HG02970 (cell line): ENCODE results near the gene CXCR6.

ENCODE experiments used
- ATAC-seq: cut with Tn5 transposase; IDR thresholded peaks from one replicate; pipeline ENCODE4 v1.9.1; 2021; ENCODE audit warnings: mild to moderate bottlenecking, moderate library complexity, moderate number of reproducible peaks; ENCODE audit not compliant: unreplicated experiment, low FRiP score

The CXCR6 gene

DNA sequence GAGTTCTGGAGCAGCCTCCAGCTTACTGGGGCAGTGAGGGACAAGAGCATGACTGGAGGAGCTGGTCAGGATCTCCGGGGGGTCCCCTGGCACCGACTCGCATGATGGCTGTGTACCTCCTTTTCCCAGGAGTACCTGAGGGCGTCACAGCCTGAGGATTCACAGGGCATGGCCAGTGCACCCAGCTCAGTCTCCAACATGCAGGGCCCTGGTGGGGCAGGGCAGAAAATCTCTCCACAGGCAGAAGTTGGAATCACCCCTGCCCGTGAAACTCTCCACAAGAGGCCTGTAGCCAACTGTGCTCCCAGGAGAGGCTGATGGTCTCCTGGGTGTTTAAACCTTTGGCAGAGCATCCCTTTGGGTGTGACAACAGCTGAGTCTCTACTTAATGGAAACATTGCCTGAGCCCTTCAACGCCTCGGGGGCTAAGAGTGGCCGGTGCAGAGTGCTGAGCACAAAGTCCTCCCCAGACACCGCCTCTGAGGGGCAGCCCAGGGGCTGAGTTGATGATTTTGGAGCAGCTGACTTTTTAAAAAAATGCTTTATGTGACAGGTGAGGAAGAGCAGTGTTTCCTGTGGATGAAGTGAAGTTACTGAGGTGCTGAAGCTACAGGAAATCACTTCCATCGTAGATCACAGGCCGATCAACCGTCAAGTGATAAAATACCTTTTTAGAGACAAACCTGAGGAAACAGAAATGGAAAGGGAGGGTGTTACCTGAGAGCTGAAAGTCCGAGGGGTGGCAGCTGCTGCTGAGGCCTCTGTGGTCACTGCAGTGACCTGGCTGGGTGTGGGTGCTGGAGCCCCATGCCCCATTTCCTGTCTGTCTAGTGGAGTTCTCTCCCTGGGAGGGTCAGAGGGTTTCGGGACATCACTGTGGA lies 21.9 kb upstream of the CXCR6 start:
- ATAC-seq = no peak

- no peak for ATAC-seq
Observed at GRCh38 chr3:45922039-45922326, 21.3 kb upstream of the CXCR6 start.

DNA sequence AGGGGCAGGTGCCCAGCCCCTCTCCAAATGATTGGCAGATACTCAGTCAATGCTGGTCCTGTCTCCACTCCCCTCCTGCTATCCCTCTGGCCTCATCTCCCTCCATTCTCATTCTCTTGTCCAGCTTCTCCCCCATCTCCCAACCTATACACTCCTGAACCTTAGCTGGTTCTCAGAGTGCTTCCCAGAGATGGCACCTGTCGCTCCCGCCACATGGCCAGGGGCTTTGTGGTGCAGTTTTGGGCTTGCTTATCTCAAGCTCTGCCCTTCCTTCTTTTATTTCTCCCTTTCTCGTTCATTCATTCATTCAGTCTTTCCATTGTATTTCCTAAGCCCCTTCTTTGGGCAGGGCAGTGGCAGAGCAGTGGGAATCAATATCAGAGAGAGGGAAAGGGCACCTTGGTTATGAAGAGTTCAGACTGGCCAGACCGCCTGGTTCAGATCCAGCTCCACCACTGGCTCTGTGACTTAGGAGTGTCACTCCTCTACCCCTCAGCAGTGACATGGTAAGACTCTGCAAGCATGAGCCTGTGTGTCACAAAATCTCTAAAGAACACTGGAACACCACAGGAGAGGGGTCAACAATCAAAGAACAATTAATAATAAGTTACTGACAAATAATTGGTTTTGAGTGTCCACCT lies 20.2 kb upstream of the CXCR6 start:
- no peak for ATAC-seq

- no peak for ATAC-seq
Observed at GRCh38 chr3:45923755-45924154, 19.5 kb upstream of the CXCR6 start.

DNA sequence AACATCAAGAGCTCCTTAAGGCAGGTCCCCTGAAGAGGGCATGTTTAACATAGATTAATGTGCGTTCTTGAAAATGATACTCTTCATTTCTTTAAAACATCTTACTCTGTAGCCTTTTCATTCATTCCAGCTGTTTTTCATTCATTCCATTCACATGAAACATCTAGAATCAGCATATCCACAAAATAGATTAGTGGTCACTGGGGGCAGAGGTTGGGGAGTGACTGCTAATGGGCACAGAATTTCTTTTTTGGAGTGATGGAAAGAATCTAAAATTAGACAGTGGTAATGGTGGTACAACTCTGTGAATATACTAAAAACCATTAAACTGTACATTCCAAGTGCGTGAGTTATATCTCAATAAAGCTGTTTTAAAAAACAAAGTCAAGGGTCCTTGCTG lies 15.4 kb upstream of the CXCR6 start:
- ATAC-seq = no peak

DNA sequence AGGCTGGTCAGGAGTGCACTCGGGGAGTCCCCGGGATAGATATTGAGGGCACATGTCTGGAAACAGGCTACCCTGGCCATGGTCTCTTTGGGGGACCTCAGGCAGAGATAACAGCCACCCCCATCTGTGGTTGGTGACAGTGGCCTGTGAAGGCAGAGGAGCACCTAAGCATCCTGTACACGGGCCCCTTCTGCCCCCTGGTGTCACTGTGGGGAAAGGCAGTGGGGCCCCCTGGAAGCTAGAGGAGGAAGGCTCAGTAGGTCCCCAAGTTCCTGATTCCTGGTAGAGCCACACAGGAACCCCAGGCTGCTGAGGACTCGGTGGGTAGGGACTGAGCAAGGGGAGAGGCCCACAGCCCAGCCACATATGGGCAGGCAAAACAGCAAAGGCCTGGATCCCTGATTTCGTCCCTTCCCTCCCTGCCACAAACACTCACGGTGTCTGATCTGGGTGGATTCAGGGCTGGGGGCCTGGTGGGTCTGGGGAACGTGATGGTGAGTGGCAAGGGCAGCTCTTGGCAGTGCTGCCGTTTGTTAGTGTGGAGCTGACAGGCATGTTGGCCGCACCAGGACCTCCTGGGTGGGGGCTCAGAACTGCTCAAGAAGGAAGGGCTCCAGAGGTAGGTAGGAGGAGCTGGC lies 14.1 kb upstream of the CXCR6 start:
- no peak for ATAC-seq

DNA sequence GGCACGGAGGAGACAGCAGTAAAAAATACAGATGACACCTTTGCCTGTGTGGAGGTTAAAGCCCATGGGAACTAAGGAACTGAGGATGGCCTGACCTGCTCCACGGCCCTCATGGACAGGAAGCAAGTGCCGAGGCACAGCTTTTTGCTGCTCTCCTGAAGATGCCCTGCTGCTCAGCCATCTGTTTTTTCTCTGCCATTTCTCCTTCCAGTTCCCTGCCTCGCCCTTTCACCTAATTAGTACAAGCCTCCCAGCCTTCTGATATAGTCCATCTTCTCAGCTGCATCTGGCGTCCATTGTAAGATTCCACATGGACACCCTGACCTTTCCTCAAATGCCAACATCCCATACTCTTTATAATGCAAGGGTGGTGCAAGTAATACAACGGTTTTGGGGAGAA lies 11.8 kb upstream of the CXCR6 start:
- no peak for ATAC-seq

DNA sequence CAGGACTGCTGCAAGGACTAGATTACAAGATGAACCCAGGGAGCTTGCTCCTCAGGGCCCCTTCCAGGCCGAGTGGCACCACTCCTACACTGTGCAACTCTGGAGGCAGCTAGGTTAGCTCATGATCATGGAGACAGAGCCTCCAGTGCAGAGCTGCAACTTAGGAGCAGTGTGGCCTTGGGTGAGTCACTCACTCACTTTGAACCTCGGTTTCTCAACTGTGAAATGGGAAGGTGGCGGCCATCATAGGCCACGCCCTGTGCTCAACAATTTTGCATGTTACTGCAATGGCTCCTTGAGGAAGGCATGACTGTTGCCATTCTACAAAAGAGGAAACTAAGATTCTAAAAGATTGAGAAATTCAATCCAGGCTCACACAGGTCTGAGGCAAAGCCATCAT lies 11.2 kb upstream of the CXCR6 start:
- no peak for ATAC-seq

GRCh38 chr3:45933591-45933990 lies 9.7 kb upstream of the CXCR6 start:
- ATAC-seq = no peak

DNA sequence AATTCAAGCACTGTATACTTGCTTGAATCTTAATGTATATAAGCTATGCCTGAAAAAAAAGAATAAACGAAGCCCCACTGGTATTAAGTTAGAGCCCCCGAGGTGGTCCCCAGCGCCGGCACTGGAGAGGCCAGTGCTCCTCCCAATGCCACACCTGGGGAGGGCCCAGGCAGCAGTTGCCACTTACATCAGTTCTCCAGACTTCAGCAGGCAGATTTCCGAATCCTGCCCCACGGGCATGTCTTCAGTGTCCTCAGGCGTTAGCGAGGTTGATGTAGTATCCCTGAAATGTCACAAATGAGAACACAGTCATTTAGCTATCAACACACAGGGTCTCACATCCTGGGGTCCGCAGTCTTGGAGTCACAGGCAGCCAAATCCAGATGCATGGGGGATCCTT lies 7.0 kb upstream of the CXCR6 start:
- ATAC-seq = no peak

GRCh38 chr3:45937206-45938042 lies 5.8 kb upstream of the CXCR6 start:
- ATAC-seq = no peak

GRCh38 chr3:45938043-45938435 lies 5.2 kb upstream of the CXCR6 start:
- no peak for ATAC-seq

DNA sequence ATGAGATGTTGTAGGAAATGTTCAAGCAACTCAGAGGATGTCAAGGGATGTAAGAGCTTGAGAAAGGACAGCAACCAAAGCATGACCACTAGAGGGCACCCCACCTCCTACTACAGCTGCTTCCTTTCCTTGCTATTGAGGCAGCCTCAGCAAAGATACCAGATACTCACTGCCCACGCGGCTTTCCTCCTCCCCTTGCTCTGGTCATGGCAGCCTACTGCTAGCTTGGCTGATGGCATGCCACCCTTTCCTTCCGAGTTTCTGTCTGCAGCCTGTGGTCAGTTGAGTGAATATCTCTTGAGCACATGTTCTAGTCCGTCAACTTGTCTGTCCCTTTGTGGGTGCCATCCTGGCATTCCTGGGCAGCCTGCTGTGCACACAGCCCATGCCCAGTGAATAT lies 4.4 kb upstream of the CXCR6 start:
- no peak for ATAC-seq

- no peak for ATAC-seq
Observed at GRCh38 chr3:45939341-45939771, 3.9 kb upstream of the CXCR6 start.

- no peak for ATAC-seq
Observed at GRCh38 chr3:45940004-45940780, 3.1 kb upstream of the CXCR6 start.

DNA sequence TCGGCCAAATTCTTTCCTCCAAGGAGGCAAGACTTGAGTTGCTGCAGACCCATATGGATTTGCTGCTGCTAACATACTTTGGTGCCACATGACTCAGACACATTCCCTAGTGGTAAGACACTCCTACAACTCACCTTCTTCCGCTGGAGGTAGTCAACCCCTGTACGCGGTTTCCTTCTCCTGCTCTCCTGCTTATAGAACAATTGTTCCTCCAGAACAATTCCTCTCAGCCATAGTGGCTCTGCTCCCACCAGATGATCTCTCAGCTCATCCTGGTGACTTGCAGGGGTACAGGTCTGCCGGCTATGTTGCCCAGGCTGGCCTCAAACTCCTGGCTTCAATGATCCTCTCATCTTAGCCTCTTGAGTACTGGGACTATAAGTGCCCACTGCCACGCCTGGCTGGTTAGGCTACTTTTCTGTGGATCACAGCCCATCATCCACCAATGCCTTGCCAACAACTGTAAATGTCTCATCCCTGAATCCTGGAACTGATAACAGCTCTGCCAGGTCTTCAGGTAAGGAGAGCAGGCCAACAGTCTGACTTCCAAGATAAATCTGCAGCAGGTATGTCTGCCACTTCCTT lies 2.4 kb upstream of the CXCR6 start:
- ATAC-seq = no peak

- no peak for ATAC-seq
Observed at GRCh38 chr3:45942051-45942825, 1.0 kb upstream of the CXCR6 start.

DNA sequence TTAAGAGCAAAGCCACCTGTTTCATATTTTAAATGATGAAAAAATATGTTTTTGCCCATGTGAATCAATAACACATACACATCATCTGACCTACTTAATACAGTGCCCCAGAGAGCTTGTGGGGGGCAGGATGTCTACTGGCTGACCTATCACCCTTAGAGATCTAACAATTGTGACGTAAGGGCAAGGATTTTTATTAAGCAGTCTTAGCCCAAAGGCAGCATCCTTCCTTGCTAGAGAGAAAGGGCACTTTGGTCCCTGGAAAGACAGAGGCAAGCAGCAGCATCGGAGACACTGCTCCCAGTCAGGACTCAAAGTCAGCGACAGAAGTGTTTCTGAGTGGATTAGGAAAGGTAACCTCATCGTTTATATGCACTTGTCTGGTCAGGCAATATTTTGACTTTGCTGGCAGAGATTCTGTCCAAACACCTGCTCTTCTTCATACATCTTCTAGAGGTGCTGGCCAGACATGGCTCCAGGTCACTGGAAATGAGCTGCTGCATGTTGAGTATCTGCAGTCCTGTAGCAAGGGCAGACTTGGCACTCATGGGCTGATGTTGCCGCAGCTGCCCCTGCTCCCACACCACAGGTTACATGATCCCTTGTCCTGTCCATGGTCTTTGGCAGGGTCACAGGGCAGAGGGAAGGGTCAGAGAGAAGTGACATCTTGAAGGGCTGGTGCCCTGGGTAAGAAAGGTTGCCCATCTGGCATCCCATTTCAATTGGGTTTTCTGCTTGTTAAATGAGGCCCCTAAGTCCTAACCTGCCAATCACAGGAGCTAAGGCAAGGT lies 1.8 kb downstream of the CXCR6 start:
- ATAC-seq = no peak
